Lower lobe of right lung (tissue), 2 donors: ENCODE results near the gene TMEM243. TPM values are rescaled to one million over a fixed set of nuclear protein-coding genes. Genes with fewer than 3 reads are reported as not detected.

ENCODE experiments used
- ATAC-seq, 2 donors: fragments of 200-7000 bp; cut with Tn5 transposase; one replicate each; pipeline ENCODE4 v1.9.1; 2020 to 2022; ENCODE audit warnings: mild to moderate bottlenecking in 2 of 2, moderate library complexity in 2 of 2
- DNase-seq: peaks from one replicate; pipeline ENCODE4 v3.0.0-alpha.2; 2020
- H3K27ac ChIP-seq: fragments of 200-600 bp; one replicate; pipeline ENCODE4 v1.8.0; 2022
- H3K27me3 ChIP-seq: fragments of 200-600 bp; one replicate; pipeline ENCODE4 v1.8.0; 2022; ENCODE audit warnings: low read depth
- H3K36me3 ChIP-seq: fragments of 200-600 bp; one replicate; pipeline ENCODE4 v1.8.0; 2022; ENCODE audit warnings: mild to moderate bottlenecking
- H3K4me1 ChIP-seq: fragments of 200-600 bp; one replicate; pipeline ENCODE4 v1.8.0; 2022
- H3K4me3 ChIP-seq: fragments of 200-600 bp; one replicate; pipeline ENCODE4 v1.8.0; 2022; ENCODE audit warnings: mild to moderate bottlenecking
- H3K9me3 ChIP-seq: fragments of 200-600 bp; one replicate; pipeline ENCODE4 v1.8.0; 2022
- CTCF ChIP-seq: fragments of 200-600 bp; IDR thresholded peaks from one replicate; pipeline ENCODE4 v1.8.0; 2022; ENCODE audit warnings: antibody characterized with exemption, mild to moderate bottlenecking
- intact Hi-C: fragments of 100-400 bp; cut with DNase I; formaldehyde crosslinking; loops from one replicate; pipeline ENCODE4 v1.11.0; 2022
- total RNA-seq: library from RNA; stranded (reverse); fragmentation: NEBNext Ultra II Directional; extraction: Animal tissue kit (Norgen Biotek cat#: 25700); gene quantifications from one replicate; pipeline ENCODE4 v1.2.1, GENCODE V29; 2021
- donor health status: DM: no; HTN: yes; CAD: no; lungs with severe emphysema.

TMEM243 gene
- total RNA-seq, 1 donor from 2014 or later: 115 TPM

- Histone ChIP-seq H3K27ac (peak overlapping the region; percentile 97), H3K4me1 (peaks cover 41% of the 10 kb centered on the region), H3K36me3 (no peaks in the 10 kb centered on the region), H3K27me3 (no peaks in the 10 kb centered on the region), H3K4me3 (peak overlapping the region; percentile 70), H3K9me3 (no peaks in the 10 kb centered on the region)
- DNase-seq (no peak), ATAC-seq (no peak)
- no peak for TF ChIP-seq CTCF
- intact Hi-C loops: no loop called here
Measured at GRCh38 chr7:87151729-87152111, 67.8 kb downstream of the TMEM243 start.

GRCh38 chr7:87151002-87151728, 68.4 kb downstream of the TMEM243 start:
- no peak for ATAC-seq
- H3K9me3 ChIP-seq: no peaks in the 10 kb centered on the region
- H3K27ac ChIP-seq: peak overlapping the region; percentile 97
- DNase-seq: no peak
- intact Hi-C loops: no loop called here
- no peaks in the 10 kb centered on the region for H3K36me3 ChIP-seq
- H3K27me3 ChIP-seq: no peaks in the 10 kb centered on the region
- H3K4me1 ChIP-seq: peaks cover 35% of the 10 kb centered on the region
- no peak for TF ChIP-seq CTCF
- H3K4me3 ChIP-seq: peak overlapping the region; percentile 70

GRCh38 chr7:87148332-87148955, 71.1 kb downstream of the TMEM243 start:
- intact Hi-C loops: no loop called here
- Histone ChIP-seq H3K4me1 (peaks cover 8% of the 10 kb centered on the region), H3K27ac (no peak overlapping the region), H3K4me3 (no peak overlapping the region), H3K27me3 (no peaks in the 10 kb centered on the region), H3K36me3 (no peaks in the 10 kb centered on the region), H3K9me3 (no peaks in the 10 kb centered on the region)
- ATAC-seq: no peak
- TF ChIP-seq CTCF: peak; percentile 56
- DNase-seq: no peak

- no peaks in the 10 kb centered on the region for H3K36me3 ChIP-seq
- ATAC-seq: no peak
- no peak overlapping the region for H3K4me3 ChIP-seq
- DNase-seq: no peak
- H3K4me1 ChIP-seq: peaks cover 8% of the 10 kb centered on the region
- no peak for TF ChIP-seq CTCF
- H3K9me3 ChIP-seq: no peaks in the 10 kb centered on the region
- intact Hi-C loops: no loop called here
- no peaks in the 10 kb centered on the region for H3K27me3 ChIP-seq
- H3K27ac ChIP-seq: no peak overlapping the region
Measured at GRCh38 chr7:87147500-87147899, 72.0 kb downstream of the TMEM243 start.

GRCh38 chr7:87146740-87147386, 72.7 kb downstream of the TMEM243 start:
- Histone ChIP-seq H3K27me3 (no peaks in the 10 kb centered on the region), H3K9me3 (no peaks in the 10 kb centered on the region), H3K36me3 (no peaks in the 10 kb centered on the region), H3K4me1 (peaks cover 8% of the 10 kb centered on the region), H3K4me3 (no peak overlapping the region), H3K27ac (no peak overlapping the region)
- DNase-seq (peak; percentile 46), ATAC-seq (peak in 1 of 2 donors; percentile 12)
- intact Hi-C loops: no loop called here
- TF ChIP-seq CTCF: no peak

Other genes starting within 250 kb of the TMEM243 start
- gene ELAPOR2, start 160.1 kb downstream of the TMEM243 start, total RNA-seq: 90.8 TPM
- gene DMTF1, start 67.3 kb downstream of the TMEM243 start, total RNA-seq: 81.7 TPM
- 9.5 TPM for gene CROT, start 125.9 kb upstream of the TMEM243 start, total RNA-seq